Measurements from ENCODE around the gene EGFL8.

- TF ChIP-seq POLR2A (IDR thresholded peaks at IDR 0.05; ENCODE audit: extremely low read depth, insufficient read length) = peak; percentile 43
- TF ChIP-seq CTCF (IDR thresholded peaks at IDR 0.05; ENCODE audit: low read depth, low read length) = no peak
- no peak for TF ChIP-seq MYC (IDR thresholded peaks at IDR 0.05; ENCODE audit: low read depth, low read length)
- no peak for TF ChIP-seq MAX (IDR thresholded peaks at IDR 0.05; ENCODE audit: low read depth, low read length)
Measured at GRCh38 chr6:32175711-32176475, 11.5 kb downstream of the EGFL8 start, which contains the start of gene AGPAT1.

All from NB4 (cell line).